HG03135 (cell line): Measurements from ENCODE around the gene NID2.

Experiments used
- ATAC-seq: cut with Tn5 transposase; IDR thresholded peaks from one replicate; pipeline ENCODE4 v1.9.1; 2021; ENCODE audit warnings: mild to moderate bottlenecking, moderate library complexity; ENCODE audit not compliant: unreplicated experiment

The NID2 gene

GRCh38 chr14:52058341-52058740, 10.5 kb downstream of the NID2 start:
- no peak for ATAC-seq

- no peak for ATAC-seq
Observed at GRCh38 chr14:52055167-52055566, 13.7 kb downstream of the NID2 start.

- ATAC-seq, result no peak
Observed at GRCh38 chr14:52054678-52055077, 14.2 kb downstream of the NID2 start.

GRCh38 chr14:52053044-52053443, 15.8 kb downstream of the NID2 start:
- ATAC-seq, result no peak

- no peak for ATAC-seq
Observed at GRCh38 chr14:52052288-52052943, 16.4 kb downstream of the NID2 start.

- ATAC-seq, result no peak
Observed at GRCh38 chr14:52051871-52052270, 17.0 kb downstream of the NID2 start.

- no peak for ATAC-seq
Observed at GRCh38 chr14:52051251-52051650, 17.6 kb downstream of the NID2 start.

GRCh38 chr14:52049721-52050588, 18.9 kb downstream of the NID2 start:
- no peak for ATAC-seq

- no peak for ATAC-seq
Observed at GRCh38 chr14:52049271-52049670, 19.6 kb downstream of the NID2 start.

GRCh38 chr14:52048641-52049204, 20.1 kb downstream of the NID2 start:
- ATAC-seq, result no peak

- ATAC-seq, result no peak
Observed at GRCh38 chr14:52048116-52048515, 20.7 kb downstream of the NID2 start.

- no peak for ATAC-seq
Observed at GRCh38 chr14:52046376-52046917, 22.4 kb downstream of the NID2 start.

GRCh38 chr14:52044791-52045522, 23.9 kb downstream of the NID2 start:
- ATAC-seq, result no peak

GRCh38 chr14:52043690-52044089, 25.2 kb downstream of the NID2 start:
- ATAC-seq, result no peak

- ATAC-seq, result no peak
Observed at GRCh38 chr14:52042371-52043289, 26.2 kb downstream of the NID2 start.

GRCh38 chr14:52040598-52040997, 28.3 kb downstream of the NID2 start:
- no peak for ATAC-seq

- ATAC-seq, result no peak
Observed at GRCh38 chr14:52039124-52039815, 29.6 kb downstream of the NID2 start.

GRCh38 chr14:52033101-52033642, 35.7 kb downstream of the NID2 start:
- no peak for ATAC-seq

GRCh38 chr14:52032204-52032801, 36.6 kb downstream of the NID2 start:
- no peak for ATAC-seq
